Measurements from ENCODE around the gene STK10.

The STK10 gene

GRCh38 chr5:172188893-172189692 is 1.1 kb upstream of the STK10 start:
- DNase-seq = no peak

GRCh38 chr5:172187118-172188032 is 649 bp downstream of the STK10 start:
- no peak for DNase-seq

- no peak for DNase-seq
Observed at GRCh38 chr5:172186114-172186695, 1.8 kb downstream of the STK10 start.

- DNase-seq = no peak
Observed at GRCh38 chr5:172185096-172185461, 2.9 kb downstream of the STK10 start.

- DNase-seq = no peak
Observed at GRCh38 chr5:172183881-172184280, 4.1 kb downstream of the STK10 start.

- DNase-seq = no peak
Observed at GRCh38 chr5:172182291-172182690, 5.7 kb downstream of the STK10 start.

GRCh38 chr5:172180936-172181335 is 7.1 kb downstream of the STK10 start:
- no peak for DNase-seq

GRCh38 chr5:172178991-172179989 is 8.7 kb downstream of the STK10 start:
- no peak for DNase-seq

- no peak for DNase-seq
Observed at GRCh38 chr5:172178301-172178987, 9.6 kb downstream of the STK10 start.

GRCh38 chr5:172177176-172177575 is 10.8 kb downstream of the STK10 start:
- DNase-seq = no peak

- no peak for DNase-seq
Observed at GRCh38 chr5:172175263-172175719, 12.7 kb downstream of the STK10 start.

GRCh38 chr5:172173564-172174153 is 14.4 kb downstream of the STK10 start:
- no peak for DNase-seq

- no peak for DNase-seq
Observed at GRCh38 chr5:172172912-172173563, 15.0 kb downstream of the STK10 start.

GRCh38 chr5:172171118-172171517 is 16.9 kb downstream of the STK10 start:
- no peak for DNase-seq

GRCh38 chr5:172170251-172170701 is 17.7 kb downstream of the STK10 start:
- DNase-seq = no peak

GRCh38 chr5:172169216-172169615 is 18.8 kb downstream of the STK10 start:
- no peak for DNase-seq

- DNase-seq = no peak
Observed at GRCh38 chr5:172168311-172168710, 19.7 kb downstream of the STK10 start.

GRCh38 chr5:172167895-172168294 is 20.1 kb downstream of the STK10 start:
- no peak for DNase-seq

- DNase-seq = no peak
Observed at GRCh38 chr5:172166030-172166826, 21.8 kb downstream of the STK10 start.

- DNase-seq = no peak
Observed at GRCh38 chr5:172165465-172165864, 22.6 kb downstream of the STK10 start.

All from NCI-H2171 treated with DMSO at 0.1 percent for 48 hours (cell line).